ENCODE results near the gene WARS2.

- TF ChIP-seq CTCF (IDR thresholded peaks at IDR 0.05) (no peak), EZH2phosphoT487 (IDR thresholded peaks at IDR 0.05) (no peak)
Measured at GRCh38 chr1:119083980-119084379, 56.5 kb downstream of the WARS2 start.

All from neural progenitor cell (in vitro differentiated cells).